Measurements from ENCODE around the gene TIGD6.

TIGD6 gene

DNA sequence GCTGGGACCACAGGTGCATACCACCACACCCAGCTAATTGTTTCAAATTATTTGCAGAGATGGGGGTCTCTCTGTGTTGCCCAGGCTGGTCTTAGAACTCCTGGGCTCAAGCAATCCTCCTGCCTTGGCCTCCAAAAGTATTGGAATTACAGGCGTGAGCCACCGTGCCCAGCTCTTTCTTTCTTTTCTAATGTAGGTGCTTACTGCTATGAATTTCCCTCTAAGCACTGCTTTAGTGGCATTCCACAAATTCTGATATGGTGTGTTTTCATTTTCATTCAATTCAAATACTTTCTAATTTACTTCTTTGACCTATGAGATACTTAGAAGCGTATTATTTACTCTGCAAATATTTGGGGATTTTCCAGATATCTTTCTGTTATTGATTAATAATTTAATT is 15.0 kb upstream of the TIGD6 start:
- DNase-seq, result no peak

DNA sequence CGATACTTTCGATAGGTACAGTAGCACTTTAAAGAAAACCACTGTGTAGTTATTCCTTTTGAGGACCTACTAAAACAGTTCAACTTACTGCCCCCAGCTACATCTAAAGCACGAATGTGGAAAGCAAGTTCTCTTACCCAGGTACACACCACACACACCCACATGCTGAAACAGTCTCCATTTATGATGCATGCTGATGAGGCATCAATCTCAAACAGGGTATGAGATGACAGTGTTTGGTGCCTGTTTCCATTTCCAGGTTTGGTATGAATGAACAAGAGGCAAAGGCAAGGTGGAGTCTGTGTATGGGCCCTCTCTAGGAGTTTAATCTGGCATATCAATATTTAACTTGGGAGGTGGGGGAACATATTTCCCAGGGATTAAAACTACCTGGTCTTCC is 14.0 kb upstream of the TIGD6 start:
- no peak for DNase-seq

- no peak for DNase-seq
Observed at GRCh38 chr5:150013931-150014330, 13.5 kb upstream of the TIGD6 start.

DNA sequence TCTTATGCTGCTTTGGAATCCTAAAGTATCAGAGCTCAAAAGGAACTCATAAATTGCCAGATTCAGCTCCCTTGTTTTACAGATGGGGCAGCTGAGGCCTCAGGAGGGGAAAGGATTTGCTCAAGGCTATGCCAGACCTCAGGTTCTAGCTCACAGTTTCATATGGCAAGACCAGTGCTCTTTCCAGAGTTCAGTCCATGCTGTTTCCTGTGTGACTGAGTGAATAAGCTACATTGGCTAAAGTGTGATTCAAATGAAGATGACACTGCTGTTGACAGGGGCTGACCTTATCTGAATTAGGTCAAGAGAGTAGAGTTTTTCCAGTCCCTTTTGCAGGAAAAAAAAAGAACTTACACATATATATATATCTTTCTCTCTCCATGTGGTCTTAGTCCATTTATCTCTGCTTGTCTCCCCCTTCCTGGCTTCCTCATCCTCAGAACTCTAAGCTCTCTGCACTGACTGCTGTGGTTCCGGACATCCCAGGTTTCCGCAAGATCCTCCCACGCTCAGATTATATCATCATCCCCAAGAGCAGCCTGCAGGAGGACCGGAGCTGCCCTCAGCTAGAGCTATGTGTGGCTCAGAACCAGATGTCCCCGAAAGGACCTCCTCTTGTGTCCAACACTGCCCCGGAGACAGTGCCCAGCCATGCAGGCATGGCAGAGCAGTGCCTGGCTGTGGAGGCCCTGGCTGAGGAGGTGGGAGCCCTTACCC is 9.4 kb upstream of the TIGD6 start:
- DNase-seq, result peak; percentile 61

DNA sequence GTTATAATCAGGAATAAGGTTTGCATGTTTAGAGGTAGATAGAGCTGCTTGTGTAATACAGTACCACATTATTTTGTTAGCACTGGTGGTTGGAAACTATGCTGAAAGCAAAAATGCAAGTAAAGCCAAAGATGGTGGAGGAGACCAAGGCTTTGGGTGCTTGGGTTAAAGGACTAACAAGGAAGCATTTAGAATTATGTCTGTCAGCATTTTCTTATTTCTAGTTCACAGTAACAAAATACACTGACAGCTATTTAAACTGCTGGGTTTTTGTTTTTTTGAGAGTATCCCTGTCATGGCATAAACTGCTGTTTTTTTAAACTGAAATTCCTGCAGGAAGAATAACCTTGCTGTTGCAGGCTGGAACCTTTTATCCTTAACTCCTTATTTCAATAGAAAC is 6.6 kb upstream of the TIGD6 start:
- no peak for DNase-seq

DNA sequence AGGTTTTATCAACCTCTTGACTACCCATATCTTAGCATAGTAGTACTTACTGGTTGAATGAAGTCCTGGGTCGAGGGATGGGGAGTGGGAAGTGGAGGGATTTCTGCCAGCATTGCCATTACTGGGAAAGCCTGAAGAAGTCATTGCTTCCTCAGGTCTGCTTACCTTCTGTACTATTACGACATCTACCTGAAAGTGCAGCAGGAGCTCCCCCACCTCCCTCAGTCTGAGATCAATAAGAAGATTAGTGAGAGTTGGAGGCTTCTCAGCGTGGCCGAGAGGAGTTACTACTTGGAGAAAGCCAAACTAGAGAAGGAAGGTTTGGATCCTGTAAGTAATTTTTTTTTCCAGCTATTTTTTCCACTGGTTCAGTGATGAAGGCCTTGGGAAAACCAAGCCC is 5.9 kb upstream of the TIGD6 start:
- no peak for DNase-seq

- peak; percentile 92 for DNase-seq
Observed at GRCh38 chr5:150001660-150002486, 1.4 kb upstream of the TIGD6 start.

DNA sequence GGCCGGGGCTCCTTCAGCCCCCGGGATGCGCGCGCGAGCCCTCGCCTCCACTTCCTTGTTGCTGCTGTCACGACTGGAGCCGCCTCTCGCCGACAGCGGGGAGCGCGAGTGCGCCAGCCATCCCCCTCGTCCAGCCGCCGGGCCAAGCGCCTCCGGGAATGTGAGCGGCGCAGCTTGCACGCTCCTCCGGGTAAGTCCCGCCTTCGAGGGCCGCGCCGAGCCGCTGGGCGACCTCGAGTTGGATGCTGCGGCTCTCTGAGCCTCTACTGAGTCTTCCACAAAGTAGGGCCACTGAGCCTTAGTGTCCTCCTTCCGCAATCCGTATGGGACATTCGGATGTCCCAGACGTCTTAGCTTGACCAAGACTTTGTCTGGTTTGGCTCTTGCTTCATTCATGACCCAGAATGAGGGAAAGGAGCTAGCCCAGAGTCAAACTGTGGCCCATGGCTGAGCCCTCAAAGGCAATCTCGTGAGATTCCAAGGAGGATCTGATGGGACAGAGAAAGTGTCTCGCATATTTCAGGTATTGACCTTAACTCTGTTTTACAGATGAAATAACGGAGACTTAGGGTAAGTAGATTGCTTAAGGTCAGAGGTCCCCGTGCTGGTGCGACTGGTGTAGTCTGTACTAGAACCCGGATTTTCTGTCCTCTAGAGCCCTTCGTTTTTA is 671 bp upstream of the TIGD6 start:
- peak; percentile 61 for DNase-seq

- peak; percentile 54 for DNase-seq
Observed at GRCh38 chr5:149999866-150000255, 593 bp downstream of the TIGD6 start.

- DNase-seq, result no peak
Observed at GRCh38 chr5:149999359-149999758, 1.1 kb downstream of the TIGD6 start.

GRCh38 chr5:149998281-149998680 is 2.2 kb downstream of the TIGD6 start:
- no peak for DNase-seq

DNA sequence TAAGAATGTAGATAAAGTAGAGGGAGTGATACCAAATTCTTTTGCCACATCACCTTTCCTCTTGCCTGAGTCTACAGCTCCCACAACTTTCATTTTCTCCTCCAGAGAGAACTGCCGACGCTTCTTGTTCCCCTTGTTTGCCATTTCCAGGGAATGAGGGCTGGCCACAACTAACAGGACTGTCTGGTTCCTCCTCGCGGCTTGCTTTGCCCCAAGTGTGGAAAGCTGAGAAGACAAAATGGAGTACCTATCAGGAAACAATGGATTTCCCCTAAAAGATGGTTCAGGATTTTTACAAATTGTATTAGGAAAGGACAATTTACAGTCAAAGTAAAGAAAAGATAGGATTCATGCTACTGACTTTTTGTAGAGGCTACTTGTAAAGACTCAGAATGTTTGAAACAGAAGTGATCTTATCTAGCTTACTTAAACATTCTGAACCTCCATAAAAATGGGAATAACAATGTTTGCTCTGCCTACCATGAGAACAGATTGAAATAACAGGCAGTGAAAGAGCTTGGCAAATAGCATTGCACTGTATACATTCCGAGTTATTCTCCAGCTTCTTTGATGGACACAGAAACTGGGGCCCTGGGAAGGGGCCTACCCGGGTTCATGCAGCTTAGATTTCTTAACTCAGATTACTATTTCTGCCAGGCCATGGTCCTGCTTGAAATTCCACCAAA is 4.1 kb downstream of the TIGD6 start:
- no peak for DNase-seq

GRCh38 chr5:149995385-149996204 is 4.9 kb downstream of the TIGD6 start:
- DNase-seq, result no peak

GRCh38 chr5:149993471-149993870 is 7.0 kb downstream of the TIGD6 start:
- no peak for DNase-seq

- DNase-seq, result peak; percentile 64
Observed at GRCh38 chr5:149990518-149991376, 9.7 kb downstream of the TIGD6 start.

DNA sequence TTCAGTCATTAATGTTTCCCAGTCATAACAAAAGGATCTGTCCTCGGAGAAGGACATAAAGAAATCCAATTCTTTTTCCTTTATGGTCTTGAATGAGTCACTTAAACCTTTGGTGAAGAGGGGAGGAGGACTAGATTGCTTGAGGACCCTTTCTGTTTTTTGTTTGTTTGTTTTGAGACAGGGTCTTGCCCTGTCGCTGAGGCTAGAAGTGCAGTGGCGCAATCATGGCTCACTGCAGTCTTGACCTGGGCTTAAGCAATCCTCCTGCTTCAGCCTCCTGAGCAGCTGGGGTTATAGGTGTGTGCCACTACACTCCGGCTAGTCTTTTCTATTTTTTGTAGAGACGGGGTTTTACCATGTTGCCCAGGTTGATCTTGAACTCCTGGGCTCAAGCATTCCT is 12.3 kb downstream of the TIGD6 start:
- DNase-seq, result no peak

DNA sequence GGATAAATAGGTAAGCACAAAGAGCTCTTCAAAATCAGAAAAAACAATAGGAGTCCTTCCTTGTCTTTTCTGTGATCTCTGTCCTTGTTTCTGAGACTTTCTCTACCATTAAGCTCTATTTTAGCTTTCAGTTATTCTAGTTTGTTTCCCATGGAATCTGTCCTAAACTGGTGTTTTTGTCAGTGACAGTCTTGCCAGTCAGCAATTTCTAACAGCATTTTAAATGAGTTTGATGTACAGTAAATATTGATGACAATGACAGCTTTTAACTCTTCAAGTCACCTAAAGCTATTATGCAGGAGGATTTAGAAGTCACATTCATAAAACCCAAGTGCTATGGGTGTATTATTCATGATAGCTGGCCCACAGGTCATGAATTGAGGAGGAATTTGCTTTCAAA is 17.9 kb downstream of the TIGD6 start:
- no peak for DNase-seq

- no peak for DNase-seq
Observed at GRCh38 chr5:149981206-149981605, 19.2 kb downstream of the TIGD6 start.

- DNase-seq, result no peak
Observed at GRCh38 chr5:149979896-149980295, 20.6 kb downstream of the TIGD6 start.

DNA sequence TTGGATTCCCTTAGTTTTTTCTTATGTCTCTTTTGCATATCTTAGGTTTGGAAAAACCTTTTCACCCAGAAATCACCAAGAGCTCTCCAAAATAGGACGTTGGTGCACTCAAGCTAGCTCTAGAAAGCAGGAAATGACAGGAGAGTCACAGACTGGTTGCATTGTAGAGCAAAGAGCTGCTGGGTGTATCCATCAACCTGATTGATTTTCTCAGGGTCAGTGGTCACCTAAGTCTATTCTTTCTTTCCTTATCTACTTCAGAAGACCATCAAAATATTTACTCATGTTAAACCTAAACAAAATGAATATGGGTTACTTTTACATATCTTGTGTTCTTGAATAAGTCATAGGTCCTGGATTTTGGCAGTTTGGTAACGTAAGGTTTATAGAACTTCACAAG is 25.0 kb downstream of the TIGD6 start:
- DNase-seq, result no peak

GRCh38 chr5:149969181-149969930 is 31.1 kb downstream of the TIGD6 start:
- no peak for DNase-seq

Measured in inflammatory macrophage treated with lipopolysaccharide for 4 hours (primary cell).